Right lobe of liver (tissue), 4 donors: ENCODE data around the gene GRAMD1C.

Experiments used
- CTCF ChIP-seq, 4 donors: fragments of 200-600 bp in 3 of 4; fragments of 450-650 bp in 1 of 4; IDR thresholded peaks; one replicate each; pipeline versions ENCODE4 v1.5.1 to v1.8.0; 2016 to 2022; ENCODE audit warnings: antibody characterized with exemption in 4 of 4, mild to moderate bottlenecking in 2 of 4
- POLR2A ChIP-seq: fragments of 450-650 bp; IDR thresholded peaks from one replicate; pipeline ENCODE4 v1.6.1; 2017; ENCODE audit warnings: antibody characterized with exemption, mild to moderate bottlenecking
- donor health status: DM: no; HTN: no; CAD: no.
- donor health status: DM: no; HTN: no; CAD: no.
- donor health status: DM: no; HTN: yes; CAD: no.

DNA sequence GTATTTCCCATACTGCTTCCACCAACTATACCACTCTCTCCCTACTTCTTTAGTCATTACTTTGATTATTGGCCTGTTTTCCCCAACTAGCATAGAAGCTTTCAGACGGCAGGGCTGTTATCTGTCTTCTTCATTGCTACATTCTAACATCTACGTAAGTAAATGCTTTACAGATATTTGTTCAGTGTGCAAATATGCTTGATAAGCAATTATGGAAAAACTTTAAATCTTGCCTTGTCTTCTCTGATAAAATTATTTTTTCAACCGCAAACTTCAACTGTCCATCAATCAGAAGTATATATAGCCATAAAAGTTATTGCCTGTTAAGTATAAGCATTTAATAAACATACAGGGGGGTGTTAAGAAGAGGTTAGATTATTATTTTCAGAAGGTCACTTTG lies 145.0 kb downstream of the GRAMD1C start:
- TF ChIP-seq CTCF (IDR thresholded peaks at IDR 0.05) (no peak), POLR2A (no peak)
